ENCODE measurements around the gene LSM7. TPM values are rescaled to one million over a fixed set of nuclear protein-coding genes. Genes with fewer than 3 reads are reported as not detected.

Gene LSM7
- polyA plus RNA-seq, 3 donors: 71.4 to 119 (median 87.8) TPM

DNA sequence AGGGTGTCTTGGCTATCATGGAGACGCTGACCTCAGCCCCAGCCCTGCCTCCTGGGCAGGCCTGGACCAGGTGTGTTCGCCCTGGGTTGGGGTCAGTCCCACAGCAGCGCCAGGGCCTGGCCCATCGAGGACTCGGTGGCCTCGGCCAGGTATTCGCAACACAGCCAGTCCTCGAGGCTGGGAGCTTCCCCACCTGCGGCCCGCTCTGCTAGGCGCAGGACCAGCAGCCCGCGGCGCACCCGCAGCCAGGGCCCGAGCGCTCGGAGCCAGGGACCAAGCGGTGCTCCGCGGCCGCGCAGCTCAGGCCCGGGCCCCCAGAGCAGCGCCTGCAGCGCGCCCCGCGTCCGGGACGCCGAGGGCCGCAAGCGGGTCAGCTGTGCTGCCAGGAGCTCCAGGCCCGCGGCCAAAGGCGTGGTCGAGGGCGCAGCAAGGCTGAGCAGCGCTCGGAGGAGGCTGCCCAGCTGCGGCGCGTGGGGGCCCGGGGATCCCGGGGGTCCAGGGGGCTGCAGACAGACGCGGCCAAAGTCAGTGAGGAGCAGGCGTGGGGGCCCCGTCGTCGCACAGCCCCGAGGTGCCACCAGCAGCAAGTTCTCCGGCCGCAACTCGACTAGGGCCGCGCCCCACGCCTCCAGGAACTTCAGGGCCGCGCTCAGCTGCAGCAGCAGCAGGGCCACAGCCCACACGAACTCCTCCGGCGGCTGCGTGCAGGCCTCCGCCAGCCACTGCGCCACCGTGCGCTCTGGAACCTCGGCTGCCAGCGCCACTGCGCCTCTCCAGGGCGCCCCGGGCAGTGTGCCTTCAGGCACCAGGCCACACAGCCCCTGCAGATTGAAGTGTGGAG, 52.6 kb downstream of the LSM7 start:
- no peak for DNase-seq (ENCODE audit: extremely low read depth in 1 of 11, low read depth in 9 of 11, low spot score in 4 of 11)

- no peak for DNase-seq (ENCODE audit: extremely low read depth in 1 of 11, low read depth in 9 of 11, low spot score in 4 of 11)
These were observed 53.4 kb downstream of the LSM7 start for GRCh38 chr19:2274931-2275535.

DNA sequence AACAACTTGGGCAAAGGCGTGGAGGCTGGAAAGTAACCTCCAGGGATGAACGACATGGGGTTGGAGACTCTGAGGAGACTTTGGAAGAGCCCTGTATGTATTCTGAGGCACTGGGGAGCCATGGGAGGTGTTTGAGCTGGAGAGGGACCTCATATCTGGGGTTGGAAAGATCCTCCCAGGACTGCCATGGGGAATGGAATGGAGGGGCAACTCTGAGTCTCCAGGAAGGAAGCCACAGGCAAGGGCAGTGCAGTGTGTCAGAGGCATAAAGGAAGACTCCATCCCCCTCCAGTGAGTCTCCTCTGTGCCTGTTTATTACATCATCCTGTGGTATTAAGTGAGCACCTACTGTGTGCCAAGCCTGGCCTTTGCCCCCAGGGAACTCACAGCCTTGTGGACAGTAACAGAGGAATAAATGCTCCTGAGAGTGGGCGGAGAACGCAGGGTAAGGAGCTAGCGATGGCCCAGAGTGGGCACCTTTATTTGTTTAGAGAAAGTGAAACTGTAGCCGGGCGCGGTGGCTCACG, 54.1 kb downstream of the LSM7 start:
- DNase-seq (ENCODE audit: extremely low read depth in 1 of 11, low read depth in 9 of 11, low spot score in 4 of 11): no peak

DNA sequence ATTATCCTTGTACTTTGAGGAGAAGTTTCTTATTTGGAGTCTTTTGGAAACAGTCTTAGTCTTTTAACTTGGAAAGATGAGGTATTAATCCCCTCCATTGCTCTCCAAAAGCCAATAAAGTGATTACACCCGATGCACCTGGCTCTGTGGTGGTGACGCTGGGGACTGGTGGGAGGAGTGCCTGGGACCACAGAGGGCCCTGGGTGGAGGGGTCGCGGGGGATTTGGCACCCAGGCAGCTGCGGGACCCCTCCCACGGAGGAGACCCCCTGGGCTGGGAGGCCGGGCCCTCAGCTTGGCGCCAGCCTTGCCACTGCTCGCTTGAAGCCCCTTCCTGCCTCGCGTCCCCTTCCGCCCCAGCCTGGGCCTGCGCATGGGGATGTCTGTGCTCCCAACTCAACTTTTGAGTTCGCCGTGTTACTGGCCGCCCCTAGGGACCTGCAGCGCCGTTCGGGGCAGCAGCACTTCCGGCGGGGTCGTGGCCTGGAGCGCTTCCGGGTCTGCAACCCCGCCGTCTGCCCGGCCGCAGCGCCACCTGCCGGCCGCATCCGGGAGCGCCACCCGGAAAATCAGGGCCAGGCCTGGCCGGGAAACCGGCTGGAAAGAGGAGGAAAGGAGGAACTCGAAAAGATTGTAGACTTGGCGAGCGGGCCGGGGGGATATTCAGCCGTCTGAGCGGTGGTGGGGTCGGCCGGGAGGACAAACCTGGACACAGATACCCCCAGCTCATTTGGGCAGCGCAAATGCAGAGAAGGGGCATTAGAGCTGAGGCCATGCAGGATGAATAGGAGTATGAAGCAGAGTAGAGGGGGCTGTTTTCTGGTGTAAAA, 54.8 kb downstream of the LSM7 start:
- DNase-seq (ENCODE audit: extremely low read depth in 1 of 11, low read depth in 9 of 11, low spot score in 4 of 11): peak in 1 of 11 donors; percentile 52

Other genes with a start within 250 kb of the LSM7 start
- 10 to 100 TPM; 21.7 to 27.8 (median 26.8) TPM for gene MOB3A, start 232.3 kb downstream of the LSM7 start, polyA plus RNA-seq (ENCODE audit: insufficient read length in 3 of 3)
- gene IZUMO4, start 231.7 kb downstream of the LSM7 start, polyA plus RNA-seq (ENCODE audit: insufficient read length in 3 of 3): 1 to 10 TPM; 6.3 to 9.3 (median 8.6) TPM
- gene AP3D1, start 177.0 kb downstream of the LSM7 start, polyA plus RNA-seq (ENCODE audit: insufficient read length in 3 of 3): 100 to 1,000 TPM; 106 to 126 (median 120) TPM
- 10 to 100 TPM; 27.1 to 38.5 (median 31.5) TPM for gene DOT1L, start 164.7 kb downstream of the LSM7 start, polyA plus RNA-seq (ENCODE audit: insufficient read length in 3 of 3)
- 10 to 100 TPM; 54.6 to 81.6 (median 79.2) TPM for gene PLEKHJ1, start 92.3 kb downstream of the LSM7 start, polyA plus RNA-seq (ENCODE audit: insufficient read length in 3 of 3)
- 10 to 100 TPM; 63.2 to 93.5 (median 83.5) TPM for gene SF3A2, start 91.8 kb downstream of the LSM7 start, polyA plus RNA-seq (ENCODE audit: insufficient read length in 3 of 3)
- gene AMH, start 79.3 kb downstream of the LSM7 start, polyA plus RNA-seq (ENCODE audit: insufficient read length in 3 of 3): 1 to 10 TPM in 2 of 3 donors, under 1 TPM in 1; 0.28 to 4.1 (median 2.8) TPM
- gene JSRP1, start 72.2 kb downstream of the LSM7 start, polyA plus RNA-seq (ENCODE audit: insufficient read length in 3 of 3): 1 to 10 TPM in 1 of 3 donors, under 1 TPM in 2; 0.56 to 1.3 (median 0.59) TPM
- gene PEAK3, start 46.4 kb downstream of the LSM7 start, polyA plus RNA-seq (ENCODE audit: insufficient read length in 3 of 3): under 1 TPM; 0.09 to 0.17 (median 0.12) TPM
- gene LINGO3, start 20.4 kb downstream of the LSM7 start, polyA plus RNA-seq (ENCODE audit: insufficient read length in 3 of 3): under 1 TPM in 1 of 3 donors, not detected in 2; 0.11 TPM
- gene SPPL2B, start 98 bp upstream of the LSM7 start, polyA plus RNA-seq (ENCODE audit: insufficient read length in 3 of 3): 100 to 1,000 TPM in 1 of 3 donors, 10 to 100 TPM in 2; 52.5 to 129 (median 80.4) TPM
- under 1 TPM; 0.30 to 0.64 (median 0.45) TPM for gene TMPRSS9, start 31.7 kb upstream of the LSM7 start, polyA plus RNA-seq (ENCODE audit: insufficient read length in 3 of 3)
- gene TIMM13, start 99.0 kb upstream of the LSM7 start, polyA plus RNA-seq (ENCODE audit: insufficient read length in 3 of 3): 100 to 1,000 TPM in 1 of 3 donors, 10 to 100 TPM in 2; 56.2 to 107 (median 92.3) TPM
- 10 to 100 TPM; 56.1 to 93.3 (median 60.4) TPM for gene LMNB2, start 128.4 kb upstream of the LSM7 start, polyA plus RNA-seq (ENCODE audit: insufficient read length in 3 of 3)
- gene GADD45B, start 147.5 kb upstream of the LSM7 start, polyA plus RNA-seq (ENCODE audit: insufficient read length in 3 of 3): 10 to 100 TPM; 11.2 to 16.2 (median 11.3) TPM

Data from renal cortex interstitium (tissue), 11 donors.